ENCODE measurements around the gene CSF3R. TPM values are rescaled to one million over a fixed set of nuclear protein-coding genes. Genes with fewer than 3 reads are reported as not detected.
A peak's percentile ranks its signal among the peaks of the same experiment; 100 is the strongest.

CSF3R gene
- total RNA-seq, 1 experiment from 2014 or later, result not detected

- DNase-seq (ENCODE audit: low read depth), result no peak
Measured at GRCh38 chr1:36463463-36463802, 19.3 kb downstream of the CSF3R start.

- no peak for DNase-seq (ENCODE audit: low read depth)
Measured at GRCh38 chr1:36458910-36459309, 23.8 kb downstream of the CSF3R start.

DNA sequence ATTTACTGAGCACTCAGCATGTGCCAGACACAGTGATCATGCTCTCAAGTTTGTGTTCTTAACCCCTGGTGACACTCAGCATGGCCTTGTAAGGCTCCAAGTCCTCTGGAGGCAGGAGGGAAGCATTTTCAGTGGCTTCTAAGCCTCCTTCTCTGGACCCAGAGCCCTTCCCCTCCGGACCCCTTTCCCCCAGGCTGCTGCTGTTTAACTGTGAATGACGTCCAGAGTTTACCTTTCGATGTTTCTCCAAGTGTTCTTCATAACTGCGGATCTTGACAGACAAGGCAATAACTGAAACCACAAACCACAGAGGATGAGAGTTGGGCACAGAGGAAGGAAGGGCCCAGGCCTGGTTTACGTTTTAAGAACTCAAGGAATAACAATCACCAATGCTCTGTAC, 25.0 kb downstream of the CSF3R start:
- no peak for DNase-seq (ENCODE audit: low read depth)

- no peak for DNase-seq (ENCODE audit: low read depth)
Measured at GRCh38 chr1:36456391-36456928, 26.3 kb downstream of the CSF3R start.

DNA sequence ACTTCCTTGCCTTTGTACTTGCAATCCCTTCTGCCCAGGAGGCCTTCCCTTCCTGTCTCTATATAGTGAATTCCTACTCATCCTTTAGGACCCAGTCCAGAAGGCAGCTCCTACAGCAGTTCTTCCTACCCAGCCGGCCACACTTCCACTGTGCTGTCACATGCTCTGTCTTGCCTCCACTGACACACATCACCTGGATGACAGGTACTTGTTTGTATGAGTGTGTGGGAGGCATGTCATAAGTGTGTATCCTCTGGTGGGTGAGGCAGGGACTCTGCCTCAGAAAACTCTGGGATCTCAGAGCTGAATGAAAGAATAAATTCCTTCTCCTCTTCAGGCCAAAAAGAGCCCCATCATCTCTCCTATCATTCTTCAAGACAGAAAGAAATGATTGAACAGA, 27.3 kb downstream of the CSF3R start:
- DNase-seq (ENCODE audit: low read depth), result no peak

DNA sequence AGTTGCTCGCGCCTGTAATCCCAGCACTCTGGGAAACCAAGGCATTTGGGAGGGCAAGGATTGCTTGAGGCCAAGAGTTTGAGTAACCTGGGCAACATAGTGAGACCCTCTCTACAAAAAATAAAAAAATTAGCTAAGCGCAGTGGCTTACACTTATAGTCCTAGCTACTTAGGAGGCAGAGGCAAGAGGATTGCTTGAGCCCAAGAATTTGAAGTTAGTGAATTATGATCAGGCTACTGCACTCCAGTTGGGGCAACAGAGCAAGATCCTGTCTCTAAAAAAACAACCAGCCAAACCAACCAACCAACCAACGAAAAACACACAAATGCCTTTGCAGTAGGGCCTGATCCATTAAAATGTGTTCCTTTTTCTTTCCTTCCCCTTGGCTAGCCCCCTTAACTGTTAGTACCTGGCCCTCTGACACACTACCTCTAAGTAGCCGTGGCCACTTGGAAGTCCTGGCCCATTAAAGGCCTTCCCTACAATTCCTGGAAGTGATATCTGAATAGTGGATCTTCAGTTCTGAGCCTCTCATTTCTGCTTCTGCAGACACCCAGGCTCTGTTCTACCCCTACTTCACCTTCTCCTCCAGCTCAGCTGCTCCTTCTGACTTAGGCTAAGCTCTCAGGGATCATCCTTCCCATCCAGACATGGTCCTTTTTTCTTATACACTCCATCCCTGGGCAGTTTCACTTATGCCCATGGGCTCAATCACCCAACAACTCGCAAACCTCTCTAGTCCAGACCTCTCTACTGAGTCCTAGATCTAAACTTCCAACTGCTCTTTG, 28.9 kb downstream of the CSF3R start:
- no peak for DNase-seq (ENCODE audit: low read depth)

DNA sequence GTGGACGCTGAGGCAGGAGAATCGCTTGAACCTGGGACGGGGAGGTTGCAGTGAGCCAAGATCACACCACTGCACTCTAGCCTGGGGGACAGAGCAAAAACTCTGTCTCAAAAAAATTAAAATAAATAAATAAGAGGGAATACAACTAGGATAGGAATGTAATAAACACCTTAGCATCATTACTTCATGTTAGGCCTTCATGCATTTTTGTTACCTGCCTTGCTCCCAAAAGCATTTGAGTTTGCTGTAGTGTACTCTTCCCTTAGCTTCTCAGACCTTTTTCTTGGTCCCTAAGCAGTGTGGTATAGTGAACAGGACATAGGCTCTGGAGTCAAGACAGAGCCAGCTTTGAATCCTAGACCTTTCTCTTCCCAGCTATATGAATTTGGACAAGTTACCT, 29.7 kb downstream of the CSF3R start:
- DNase-seq (ENCODE audit: low read depth), result no peak

GRCh38 chr1:36450919-36451305, 31.8 kb downstream of the CSF3R start:
- DNase-seq (ENCODE audit: low read depth), result no peak

DNA sequence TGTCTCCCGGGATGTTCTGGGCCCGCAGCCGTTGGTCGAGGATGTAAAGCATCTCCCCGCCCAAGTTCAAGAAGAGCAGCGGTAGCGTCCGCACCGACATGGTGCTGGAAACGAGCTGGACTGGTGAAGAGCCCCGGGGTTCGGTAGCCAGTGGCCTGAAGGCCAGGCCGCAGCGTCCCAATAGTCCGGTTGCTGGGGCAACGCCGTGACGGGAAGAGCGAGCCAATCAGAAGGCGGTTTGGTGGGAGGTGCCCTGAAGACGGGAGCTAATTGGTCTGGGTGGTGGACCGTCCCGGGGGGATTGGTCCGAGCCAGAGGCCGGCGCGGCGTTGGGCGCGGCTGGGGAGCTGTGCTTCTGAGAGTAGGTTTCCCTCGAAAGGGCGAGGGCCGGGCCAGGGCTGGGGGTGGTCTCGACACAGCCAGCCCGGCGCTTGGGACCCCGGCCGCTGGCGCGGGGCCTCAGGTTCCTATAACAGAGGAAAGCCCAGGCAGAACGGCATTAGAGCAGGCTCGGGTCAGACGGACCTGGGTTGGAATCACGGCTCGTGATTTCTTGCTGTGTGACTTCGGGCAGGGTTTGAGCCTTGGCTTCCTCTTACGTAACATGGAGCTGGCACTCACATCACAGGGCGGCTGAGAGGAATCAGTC, 32.3 kb downstream of the CSF3R start, which contains the start of gene OSCP1:
OSCP1 (minus strand) TSS at position 182 of the 649 bp plus-strand sequence; CDS start at position 100, 82 bp downstream.
- DNase-seq (ENCODE audit: low read depth), result peak; percentile 95

DNA sequence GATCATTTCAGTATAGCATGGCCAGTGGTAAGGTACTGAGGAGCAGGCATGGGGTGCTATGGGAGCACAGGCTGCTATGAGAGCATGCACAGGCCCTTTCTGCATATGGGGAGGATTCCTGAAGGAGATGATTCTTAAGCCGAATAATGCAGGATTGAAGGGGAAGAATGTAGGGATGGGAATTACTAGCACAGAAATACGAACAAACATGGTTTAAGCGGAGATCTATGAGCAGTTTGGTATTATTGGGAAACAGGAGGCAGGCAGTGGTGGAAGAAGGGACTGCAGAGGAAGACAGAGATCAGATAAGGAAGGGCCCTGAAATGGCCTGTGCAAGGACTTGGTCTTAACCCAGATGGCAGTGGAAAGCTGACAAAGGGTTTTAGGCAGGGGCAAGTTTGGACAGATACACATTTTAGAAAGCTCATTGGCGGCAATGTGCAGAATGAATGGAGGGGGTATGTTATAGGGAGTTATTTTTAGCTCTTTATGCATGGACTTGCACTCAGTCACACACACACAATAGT, 34.1 kb downstream of the CSF3R start:
- DNase-seq (ENCODE audit: low read depth), result no peak

- DNase-seq (ENCODE audit: low read depth), result no peak
Measured at GRCh38 chr1:36447450-36447849, 35.3 kb downstream of the CSF3R start.

- DNase-seq (ENCODE audit: low read depth), result no peak
Measured at GRCh38 chr1:36446746-36447145, 36.0 kb downstream of the CSF3R start.

DNA sequence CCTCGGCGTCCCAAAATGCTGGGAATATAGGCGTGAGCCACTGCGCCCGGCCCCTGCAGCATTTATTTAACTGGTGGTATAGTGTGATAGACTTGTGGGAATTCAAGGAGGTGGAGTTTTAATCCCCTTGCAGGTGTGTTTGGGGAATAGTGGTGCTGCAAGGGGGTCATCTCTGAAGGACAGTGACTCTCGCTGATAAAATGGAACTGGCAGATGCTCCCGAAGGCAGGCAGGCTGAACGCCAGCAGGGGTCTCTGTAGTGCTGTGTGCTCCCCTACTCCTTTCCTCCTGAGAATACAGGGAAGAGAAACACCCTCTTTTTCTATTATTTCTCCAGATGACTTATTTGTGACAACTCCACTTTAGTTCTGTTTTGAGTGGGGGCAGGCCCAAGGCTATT, 36.4 kb downstream of the CSF3R start:
- DNase-seq (ENCODE audit: low read depth), result peak; percentile 15

- no peak for DNase-seq (ENCODE audit: low read depth)
Measured at GRCh38 chr1:36443297-36443696, 39.4 kb downstream of the CSF3R start.

- DNase-seq (ENCODE audit: low read depth), result no peak
Measured at GRCh38 chr1:36442337-36442736, 40.4 kb downstream of the CSF3R start.

DNA sequence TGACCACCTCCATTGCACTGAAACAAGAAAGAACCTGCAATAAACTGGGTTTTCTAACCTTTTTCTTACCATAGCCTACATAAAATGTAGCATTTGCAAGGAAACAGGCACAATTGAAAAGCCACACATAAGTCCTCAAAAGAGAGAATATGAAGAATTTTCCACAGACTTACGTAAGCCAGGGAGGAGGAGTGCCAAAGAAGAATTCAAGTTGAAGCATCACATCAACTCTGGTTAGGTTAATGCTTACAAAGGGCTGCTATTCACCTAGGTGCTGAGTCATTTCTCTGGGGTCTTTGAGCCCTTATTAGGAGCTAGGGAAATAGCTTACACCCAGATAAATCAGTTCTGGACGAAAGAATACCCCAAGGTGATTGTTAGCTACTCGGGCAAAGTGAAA, 42.1 kb downstream of the CSF3R start:
- no peak for DNase-seq (ENCODE audit: low read depth)

DNA sequence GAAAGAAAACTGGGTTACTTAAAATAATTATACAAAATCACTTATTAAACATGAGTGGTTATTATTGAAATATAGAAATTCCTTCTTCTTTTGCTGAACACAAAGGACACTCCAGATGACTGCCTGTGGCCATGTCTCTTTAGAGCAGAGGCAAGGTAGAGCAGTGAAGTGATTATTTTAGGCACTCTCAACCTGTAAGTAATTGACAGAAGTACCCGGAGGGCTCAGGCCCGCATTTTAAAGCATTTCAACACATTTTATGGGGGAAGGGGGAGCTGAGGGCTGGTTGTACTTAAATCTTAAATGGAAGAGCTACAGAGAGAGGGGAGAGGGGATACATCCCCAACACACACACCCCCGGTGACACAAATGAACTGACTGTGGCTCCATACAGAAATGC, 42.7 kb downstream of the CSF3R start:
- no peak for DNase-seq (ENCODE audit: low read depth)

DNA sequence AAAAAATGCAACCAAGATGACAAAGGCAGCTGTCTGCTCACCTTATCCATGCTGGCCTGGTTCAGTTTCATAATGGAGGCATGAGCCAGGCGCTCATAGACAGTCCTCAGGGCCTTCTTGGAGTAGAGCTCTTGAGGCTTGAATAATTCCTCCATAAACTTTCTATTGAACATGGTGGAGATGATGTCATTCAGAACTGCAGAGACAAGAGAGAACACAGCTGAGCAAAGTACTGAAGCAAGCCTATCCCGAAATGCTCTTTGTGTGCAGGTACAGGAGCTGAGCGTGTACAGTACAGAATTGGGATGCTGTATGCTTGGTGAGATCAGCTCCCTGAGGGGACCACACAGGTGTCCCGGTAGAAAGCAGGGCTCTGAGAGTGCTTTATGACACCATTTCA, 44.0 kb downstream of the CSF3R start:
- DNase-seq (ENCODE audit: low read depth), result no peak

GRCh38 chr1:36436821-36437220, 45.9 kb downstream of the CSF3R start:
- no peak for DNase-seq (ENCODE audit: low read depth)

GRCh38 chr1:36433102-36433501, 49.6 kb downstream of the CSF3R start:
- DNase-seq (ENCODE audit: low read depth), result no peak

- DNase-seq (ENCODE audit: low read depth), result no peak
Measured at GRCh38 chr1:36432616-36433015, 50.1 kb downstream of the CSF3R start.

DNA sequence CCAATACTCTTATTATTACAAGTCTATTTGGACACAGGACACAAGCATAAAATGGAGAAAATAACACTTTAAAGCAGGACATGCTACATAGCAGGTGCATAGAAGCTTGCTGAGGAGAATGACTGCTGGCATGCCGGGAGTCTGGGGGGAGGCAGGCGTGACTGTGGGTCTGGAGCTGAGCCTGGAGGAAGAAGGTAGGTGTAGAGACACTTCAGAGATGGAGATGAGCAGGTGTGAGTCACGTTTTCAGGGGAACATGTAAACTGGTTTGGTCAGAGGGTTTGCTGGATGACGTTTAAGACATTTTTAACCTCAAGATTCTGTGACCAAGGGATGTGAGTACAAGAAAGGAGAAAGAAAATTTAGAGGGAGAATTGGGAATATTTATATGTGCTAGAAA, 56.9 kb downstream of the CSF3R start:
- DNase-seq (ENCODE audit: low read depth), result no peak

DNA sequence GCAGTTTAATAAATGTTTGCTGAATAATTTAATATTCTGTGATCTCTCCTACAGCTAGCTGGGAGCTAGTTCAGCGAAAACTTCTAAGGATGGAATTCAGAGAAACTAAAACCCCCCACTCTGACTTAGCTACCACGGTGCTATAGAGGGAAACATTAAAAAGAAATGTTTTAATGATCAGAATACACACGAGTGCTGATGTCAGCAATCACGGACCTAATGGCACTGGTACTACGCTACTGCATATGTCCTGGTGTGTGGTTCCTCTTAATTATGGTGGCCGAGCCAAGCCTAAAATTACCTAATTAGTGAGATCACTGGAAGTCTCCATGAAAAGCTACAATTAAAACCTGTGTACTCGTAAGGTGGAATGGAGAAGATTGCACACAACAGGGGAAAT, 61.1 kb downstream of the CSF3R start:
- DNase-seq (ENCODE audit: low read depth), result no peak
